ENCODE results near the gene NDFIP1.

- TF ChIP-seq EZH2phosphoT487 (IDR thresholded peaks at IDR 0.05; ENCODE audit: insufficient read depth, low read depth) (no peak), EZH2 (IDR thresholded peaks at IDR 0.05; ENCODE audit: insufficient read depth, poor library complexity, severe bottlenecking) (no peak)
Measured at GRCh38 chr5:142133330-142134206, 25.0 kb downstream of the NDFIP1 start.
